ENCODE results near the gene CASKIN1.

- TF ChIP-seq POLR2A (IDR thresholded peaks at IDR 0.05) = no peak
- TF ChIP-seq, protein P1, sequence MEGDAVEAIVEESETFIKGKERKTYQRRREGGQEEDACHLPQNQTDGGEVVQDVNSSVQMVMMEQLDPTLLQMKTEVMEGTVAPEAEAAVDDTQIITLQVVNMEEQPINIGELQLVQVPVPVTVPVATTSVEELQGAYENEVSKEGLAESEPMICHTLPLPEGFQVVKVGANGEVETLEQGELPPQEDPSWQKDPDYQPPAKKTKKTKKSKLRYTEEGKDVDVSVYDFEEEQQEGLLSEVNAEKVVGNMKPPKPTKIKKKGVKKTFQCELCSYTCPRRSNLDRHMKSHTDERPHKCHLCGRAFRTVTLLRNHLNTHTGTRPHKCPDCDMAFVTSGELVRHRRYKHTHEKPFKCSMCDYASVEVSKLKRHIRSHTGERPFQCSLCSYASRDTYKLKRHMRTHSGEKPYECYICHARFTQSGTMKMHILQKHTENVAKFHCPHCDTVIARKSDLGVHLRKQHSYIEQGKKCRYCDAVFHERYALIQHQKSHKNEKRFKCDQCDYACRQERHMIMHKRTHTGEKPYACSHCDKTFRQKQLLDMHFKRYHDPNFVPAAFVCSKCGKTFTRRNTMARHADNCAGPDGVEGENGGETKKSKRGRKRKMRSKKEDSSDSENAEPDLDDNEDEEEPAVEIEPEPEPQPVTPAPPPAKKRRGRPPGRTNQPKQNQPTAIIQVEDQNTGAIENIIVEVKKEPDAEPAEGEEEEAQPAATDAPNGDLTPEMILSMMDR (IDR thresholded peaks at IDR 0.05 in 8 of 11, conservative IDR thresholded peaks at IDR 0.05 in 3 of 11) = no peak
These were observed 24.7 kb downstream of the CASKIN1 start for GRCh38 chr16:2171601-2172178.

All from spleen (tissue), 7 donors.